ENCODE measurements around the gene DNAJB4.
"Not testable (repeated sequence)": the region's sequence is repeated elsewhere in the genome, so short reads cannot be mapped to it uniquely, and the experiment has no call there.

Gene DNAJB4

GRCh38 chr1:78004719-78005447 lies at the start of gene DNAJB4:
Gene DNAJB4, plus strand, starts transcription at chr1:78004939. Its CDS starts 172 bp downstream, at chr1:78005111.
- peak; percentile 92 for DNase-seq (ENCODE audit: low spot score)

GRCh38 chr1:77955709-77956108 lies 49.0 kb upstream of the DNAJB4 start:
- no peak for DNase-seq (ENCODE audit: low spot score)

GRCh38 chr1:77956464-77956863 lies 48.3 kb upstream of the DNAJB4 start:
- no peak for DNase-seq (ENCODE audit: low spot score)

- no peak for DNase-seq (ENCODE audit: low spot score)
These were observed 46.3 kb upstream of the DNAJB4 start for GRCh38 chr1:77958391-77958790.

- no peak for DNase-seq (ENCODE audit: low spot score)
These were observed 45.9 kb upstream of the DNAJB4 start for GRCh38 chr1:77958850-77959249.

GRCh38 chr1:77961392-77961791 lies 43.3 kb upstream of the DNAJB4 start:
- DNase-seq (ENCODE audit: low spot score) = no peak

- DNase-seq (ENCODE audit: low spot score) = no peak
These were observed 38.4 kb upstream of the DNAJB4 start for GRCh38 chr1:77966291-77966690.

GRCh38 chr1:77970192-77970591 lies 34.5 kb upstream of the DNAJB4 start:
- DNase-seq (ENCODE audit: low spot score) = no peak

- DNase-seq (ENCODE audit: low spot score) = no peak
These were observed 32.7 kb upstream of the DNAJB4 start for GRCh38 chr1:77972080-77972479.

- peak; percentile 27 for DNase-seq (ENCODE audit: low spot score)
These were observed 29.4 kb upstream of the DNAJB4 start for GRCh38 chr1:77975386-77975785.

GRCh38 chr1:77975907-77976306 lies 28.8 kb upstream of the DNAJB4 start:
- no peak for DNase-seq (ENCODE audit: low spot score)

GRCh38 chr1:77976433-77977076 lies 28.2 kb upstream of the DNAJB4 start:
- DNase-seq (ENCODE audit: low spot score) = no peak

- DNase-seq (ENCODE audit: low spot score) = no peak
These were observed 26.8 kb upstream of the DNAJB4 start for GRCh38 chr1:77977989-77978292.

- DNase-seq (ENCODE audit: low spot score) = peak; percentile 96
These were observed 26.3 kb upstream of the DNAJB4 start for GRCh38 chr1:77978293-77978968.

- DNase-seq (ENCODE audit: low spot score) = peak; percentile 98
These were observed 25.5 kb upstream of the DNAJB4 start, which contains the start of gene FUBP1 for GRCh38 chr1:77978969-77979876. Gene FUBP1, minus strand, starts transcription at chr1:77979072. Its CDS starts 68 bp downstream, at chr1:77979004.

- not testable (repeated sequence) for DNase-seq (ENCODE audit: low spot score)
These were observed 21.3 kb upstream of the DNAJB4 start for GRCh38 chr1:77983352-77983996.

GRCh38 chr1:77983997-77984355 lies 20.8 kb upstream of the DNAJB4 start:
- DNase-seq (ENCODE audit: low spot score) = no peak

GRCh38 chr1:77984629-77985028 lies 20.1 kb upstream of the DNAJB4 start:
- DNase-seq (ENCODE audit: low spot score) = no peak

- DNase-seq (ENCODE audit: low spot score) = no peak
These were observed 17.9 kb upstream of the DNAJB4 start for GRCh38 chr1:77986810-77987209.

- no peak for DNase-seq (ENCODE audit: low spot score)
These were observed 16.8 kb upstream of the DNAJB4 start for GRCh38 chr1:77987919-77988318.

- DNase-seq (ENCODE audit: low spot score) = no peak
These were observed 15.0 kb upstream of the DNAJB4 start for GRCh38 chr1:77989744-77990143.

Measured in activated CD4-positive, alpha-beta T cell treated with anti-CD3 and anti-CD28 coated beads, Interleukin-2, Interleukin-4, amounts not matched to agents 100 ng/mL and 50 ng/mL, durations not matched to agents 16 hours and 8 hours (primary cell).